Duodenal mucosa (tissue), 2 donors: ENCODE data around the gene RFNG.

Experiments
- H3K27ac ChIP-seq: one replicate; pipeline ENCODE4 v1.7.0; 2013; ENCODE audit warnings: low read depth, low read length
- H3K27me3 ChIP-seq, 2 donors: one replicate each; pipeline ENCODE4 v1.7.0; 2013; ENCODE audit warnings: low read length in 2 of 2, control low read depth in 1 of 2; ENCODE audit not compliant: insufficient read depth in 2 of 2, control insufficient read depth in 1 of 2
- H3K36me3 ChIP-seq, 2 donors: one replicate each; pipeline ENCODE4 v1.7.0; 2013; ENCODE audit warnings: low read length in 2 of 2, control low read depth in 1 of 2; ENCODE audit not compliant: insufficient read depth in 2 of 2, control insufficient read depth in 1 of 2
- H3K4me1 ChIP-seq, 2 donors: one replicate each; pipeline ENCODE4 v1.7.0; 2013; ENCODE audit warnings: low read length in 2 of 2, control low read depth in 1 of 2; ENCODE audit not compliant: insufficient read depth in 2 of 2, control insufficient read depth in 1 of 2
- H3K4me3 ChIP-seq, 2 donors: one replicate each; pipeline ENCODE4 v1.7.0; 2013; ENCODE audit warnings: low read length in 2 of 2, low read depth in 1 of 2
- H3K9ac ChIP-seq, 2 donors: one replicate each; pipeline ENCODE4 v1.7.0; 2013; ENCODE audit warnings: low read length in 2 of 2, low read depth in 1 of 2
- H3K9me3 ChIP-seq, 2 donors: one replicate each; pipeline ENCODE4 v1.7.0; 2013; ENCODE audit warnings: low read length in 2 of 2, control low read depth in 1 of 2; ENCODE audit not compliant: control insufficient read depth in 1 of 2

The RFNG gene

DNA sequence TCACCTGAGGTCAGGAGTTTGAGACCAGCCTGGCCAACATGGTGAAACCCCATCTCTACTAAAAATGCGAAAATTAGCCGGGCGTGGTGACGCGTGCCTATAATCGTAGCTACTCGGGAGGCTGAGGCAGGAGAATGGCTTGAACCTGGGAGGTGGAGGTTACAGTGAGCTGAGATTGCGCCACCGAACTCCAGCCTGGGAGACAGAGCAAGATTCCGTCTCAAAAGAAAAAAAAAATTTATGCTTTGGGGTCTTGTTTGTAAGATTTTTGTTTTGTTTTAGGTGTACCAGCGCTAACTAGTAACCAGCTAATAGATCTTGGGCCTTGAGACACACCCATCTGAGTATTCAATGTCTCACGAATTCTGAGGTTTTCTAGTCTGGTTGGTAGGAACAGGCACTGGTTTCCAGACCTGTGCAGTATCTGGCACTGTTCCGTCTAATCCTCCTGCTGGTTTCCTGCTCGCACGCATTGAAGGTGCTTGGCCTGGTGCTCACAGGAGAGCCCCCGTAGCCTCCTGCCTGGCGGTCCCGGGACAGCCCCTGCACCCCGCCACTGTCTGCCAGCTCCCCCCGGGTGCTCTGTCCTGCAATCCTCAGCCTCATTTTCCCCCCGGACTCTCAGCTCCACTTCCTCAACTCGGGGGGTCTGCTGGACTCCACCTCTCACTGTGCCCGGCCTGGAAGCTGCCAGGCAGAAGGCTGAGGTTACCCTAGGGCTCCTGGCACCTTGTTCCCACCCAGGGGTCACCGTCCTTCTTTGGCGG is 24.6 kb upstream of the RFNG start:
- Histone ChIP-seq H3K9me3 (no peaks in the 10 kb centered on the region), H3K9ac (no peak overlapping the region), H3K27ac (no peak overlapping the region), H3K36me3 (peaks cover 12 to 33% of the 10 kb centered on the region in 2 donors), H3K4me3 (no peak overlapping the region), H3K27me3 (no peaks in the 10 kb centered on the region), H3K4me1 (no peaks in the 10 kb centered on the region)

DNA sequence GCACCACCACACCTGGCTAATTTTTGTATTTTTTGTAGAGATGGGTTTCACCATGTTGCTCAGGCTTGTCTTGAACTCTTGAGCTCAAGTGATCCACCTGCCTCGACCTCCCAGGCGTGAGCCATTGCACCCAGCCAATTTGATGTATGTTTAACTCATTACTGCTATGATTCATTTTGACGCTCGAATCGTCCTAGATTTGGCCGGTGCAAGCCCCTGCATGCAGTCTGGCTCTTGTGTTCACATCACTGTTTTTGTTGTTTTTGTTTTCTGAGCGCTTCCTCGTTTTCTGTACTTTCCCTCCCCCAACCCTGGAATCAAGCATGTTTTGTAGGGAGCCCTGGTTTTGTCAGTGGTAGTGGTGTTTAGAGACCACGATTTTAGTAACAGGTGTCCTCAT is 21.8 kb upstream of the RFNG start:
- peaks cover 0 to 8% of the 10 kb centered on the region in 2 donors for H3K36me3 ChIP-seq

DNA sequence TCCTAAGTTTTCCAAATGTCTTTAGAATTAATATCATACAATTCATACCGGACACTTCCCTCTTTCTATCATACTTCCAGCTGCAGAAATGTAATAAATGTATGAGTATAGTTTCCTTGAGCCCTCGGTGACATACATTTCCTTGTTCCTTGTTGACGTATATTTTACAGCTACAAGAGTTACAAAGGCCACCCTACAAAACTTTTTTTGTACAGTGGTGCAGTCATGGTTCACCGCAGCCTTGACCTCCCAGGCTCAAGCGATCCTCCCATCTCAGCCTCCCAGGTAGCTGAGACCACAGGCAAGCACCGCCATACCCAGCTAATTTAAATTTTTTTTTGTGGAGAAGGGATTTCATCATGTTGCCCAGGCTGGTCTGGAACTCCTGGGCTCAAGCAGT is 21.2 kb upstream of the RFNG start:
- Histone ChIP-seq H3K27me3 (no peaks in the 10 kb centered on the region), H3K4me3 (no peak overlapping the region), H3K9ac (no peak overlapping the region), H3K36me3 (peaks cover 0 to 2% of the 10 kb centered on the region in 2 donors), H3K27ac (no peak overlapping the region), H3K4me1 (no peaks in the 10 kb centered on the region), H3K9me3 (no peaks in the 10 kb centered on the region)

More for the DNA sequence above, 21.8 kb upstream of the RFNG start:
- Histone ChIP-seq H3K9ac (no peak overlapping the region), H3K4me1 (no peaks in the 10 kb centered on the region), H3K27me3 (no peaks in the 10 kb centered on the region), H3K4me3 (no peak overlapping the region), H3K9me3 (no peaks in the 10 kb centered on the region), H3K27ac (no peak overlapping the region)

DNA sequence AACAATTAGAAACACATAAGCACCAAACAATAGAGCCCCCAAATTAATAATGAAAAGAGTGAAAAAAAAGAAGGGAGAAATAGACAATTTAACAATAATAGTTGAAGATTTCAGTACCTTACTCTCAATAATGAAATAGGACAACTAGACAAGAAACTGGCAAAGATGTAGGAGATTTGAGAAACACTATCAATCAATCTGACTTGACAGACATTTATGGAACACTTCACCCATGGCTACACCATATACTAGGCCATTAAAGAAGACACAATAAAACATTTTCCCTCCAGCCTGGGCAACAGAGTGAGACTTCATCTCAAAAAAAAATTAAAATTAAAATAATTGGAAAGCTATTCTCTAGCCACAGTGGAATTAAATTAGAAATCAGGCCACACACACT is 19.0 kb upstream of the RFNG start:
- Histone ChIP-seq H3K27me3 (no peaks in the 10 kb centered on the region), H3K4me1 (peaks cover 0 to 6% of the 10 kb centered on the region in 2 donors), H3K9me3 (no peaks in the 10 kb centered on the region)

GRCh38 chr17:82065638-82066303 is 14.2 kb upstream of the RFNG start, which contains the start of gene DUS1L:
Gene DUS1L (minus strand): TSS chr17:82065804. CDS start chr17:82065059, 745 bp downstream.
- H3K4me3 ChIP-seq, result peak within 1 kb of the TSS; percentile 81 to 85
- H3K36me3 ChIP-seq, result peaks cover 8 to 23% of the 10 kb centered on the region in 2 donors
- H3K9me3 ChIP-seq, result no peaks in the 10 kb centered on the region
- H3K27me3 ChIP-seq, result no peaks in the 10 kb centered on the region
- H3K27ac ChIP-seq, result peak within 1 kb of the TSS; percentile 50
- H3K9ac ChIP-seq, result peak within 1 kb of the TSS; percentile 79 to 87
- peaks cover 15 to 16% of the 10 kb centered on the region in 2 donors for H3K4me1 ChIP-seq

More for the DNA sequence above, 19.0 kb upstream of the RFNG start:
- Histone ChIP-seq H3K27ac (no peak overlapping the region), H3K9ac (no peak overlapping the region), H3K4me3 (no peak overlapping the region), H3K36me3 (no peaks in the 10 kb centered on the region)

DNA sequence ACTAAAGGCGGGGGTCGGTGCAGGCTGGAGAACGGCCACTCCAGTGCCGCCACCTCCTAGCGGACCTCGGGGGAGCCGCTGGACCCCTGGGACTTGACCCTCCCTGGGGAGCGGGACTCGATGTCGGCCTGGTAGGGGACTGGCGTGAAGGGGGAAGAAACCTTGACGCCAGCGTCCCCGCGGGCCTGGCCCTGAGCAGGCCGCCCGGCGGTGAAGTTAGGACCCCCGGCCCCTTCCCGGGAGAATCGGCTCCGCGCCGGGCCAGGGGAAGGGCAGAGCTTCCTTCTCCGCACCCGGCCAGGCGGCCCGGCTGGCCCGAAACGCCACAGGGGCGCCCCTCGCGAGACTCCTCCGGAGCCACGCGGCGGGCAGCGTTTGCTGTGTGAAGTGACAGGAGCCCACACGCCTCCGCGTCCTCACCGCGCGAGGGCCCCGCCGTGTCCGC is 13.6 kb upstream of the RFNG start:
- Histone ChIP-seq H3K4me1 (peaks cover 15 to 16% of the 10 kb centered on the region in 2 donors), H3K4me3 (peak overlapping the region; percentile 81 to 85), H3K27ac (no peak overlapping the region), H3K36me3 (peaks cover 10 to 29% of the 10 kb centered on the region in 2 donors), H3K9ac (peak overlapping the region; percentile 69 to 79), H3K27me3 (no peaks in the 10 kb centered on the region), H3K9me3 (no peaks in the 10 kb centered on the region)

DNA sequence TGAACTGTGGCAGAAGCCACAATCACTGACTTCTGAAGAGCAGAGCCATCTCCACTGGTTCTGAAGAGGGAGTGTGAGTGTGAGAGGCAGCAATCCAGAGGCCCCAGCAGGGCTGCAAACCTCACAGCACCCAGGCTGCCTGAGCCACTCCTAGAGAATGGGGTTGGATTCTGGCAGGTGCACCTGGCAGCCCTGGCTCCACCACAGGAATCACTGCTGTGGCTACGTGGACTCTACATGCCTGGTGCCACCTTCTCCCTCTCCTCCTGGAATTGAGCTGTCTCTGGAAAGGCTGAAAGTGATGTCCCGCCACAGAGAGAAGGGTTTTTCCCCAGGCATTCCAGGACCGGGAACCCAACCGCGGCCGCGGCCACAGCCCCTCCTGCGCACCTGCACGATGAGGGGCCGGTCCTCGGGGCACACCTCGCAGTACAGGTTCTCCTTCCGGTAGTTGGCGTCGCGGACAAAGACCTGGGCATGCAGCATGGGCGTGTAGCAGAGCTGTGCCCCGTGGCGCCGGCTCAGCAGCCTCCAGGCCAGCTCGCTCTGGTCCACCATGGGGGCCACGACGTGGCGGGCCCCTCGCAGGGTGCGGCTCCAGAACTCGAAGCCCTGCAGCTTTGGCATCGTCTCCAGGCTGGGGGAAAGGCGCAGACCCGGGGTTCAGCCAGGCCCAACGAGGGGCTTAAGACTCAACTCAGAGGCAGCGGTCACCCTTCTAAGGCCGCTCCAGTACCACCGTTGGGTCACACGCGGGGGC is 13.0 kb upstream of the RFNG start:
- H3K4me3 ChIP-seq, result peak overlapping the region; percentile 81 to 85
- H3K9ac ChIP-seq, result peak overlapping the region; percentile 69 to 79
- H3K27me3 ChIP-seq, result no peaks in the 10 kb centered on the region
- H3K27ac ChIP-seq, result no peak overlapping the region
- H3K4me1 ChIP-seq, result peaks cover 15 to 16% of the 10 kb centered on the region in 2 donors
- no peaks in the 10 kb centered on the region for H3K9me3 ChIP-seq
- H3K36me3 ChIP-seq, result peaks cover 12 to 35% of the 10 kb centered on the region in 2 donors

GRCh38 chr17:82063424-82064415 is 12.1 kb upstream of the RFNG start:
- Histone ChIP-seq H3K27ac (no peak overlapping the region), H3K4me1 (peaks cover 15 to 16% of the 10 kb centered on the region in 2 donors), H3K4me3 (peak overlapping the region in 1 of 2 donors; percentile 85), H3K36me3 (peaks cover 12 to 42% of the 10 kb centered on the region in 2 donors), H3K27me3 (no peaks in the 10 kb centered on the region), H3K9me3 (no peaks in the 10 kb centered on the region), H3K9ac (peak overlapping the region in 1 of 2 donors; percentile 69)

DNA sequence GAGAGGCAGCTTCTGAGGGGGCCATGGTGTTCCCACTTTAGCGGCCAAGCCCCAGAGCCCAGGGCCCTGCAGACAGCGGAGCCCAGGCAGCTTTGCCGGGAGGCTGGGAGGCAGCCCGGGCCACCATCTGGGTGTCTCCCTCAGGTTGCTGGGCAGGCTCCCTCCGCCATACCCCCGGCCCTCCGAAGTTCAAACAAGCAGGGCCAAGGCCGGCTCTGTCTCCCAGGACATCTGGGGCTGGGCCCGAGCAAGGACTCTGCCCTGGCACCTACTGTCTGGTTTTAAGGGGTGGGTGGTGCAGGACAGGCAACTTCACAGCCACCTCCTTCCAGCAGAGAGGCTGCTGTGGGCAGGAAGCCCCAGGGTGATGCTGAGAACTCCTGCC is 11.4 kb upstream of the RFNG start:
- Histone ChIP-seq H3K27me3 (no peaks in the 10 kb centered on the region), H3K9me3 (no peaks in the 10 kb centered on the region), H3K9ac (no peak overlapping the region), H3K4me1 (peaks cover 15 to 16% of the 10 kb centered on the region in 2 donors), H3K27ac (no peak overlapping the region), H3K36me3 (peaks cover 15 to 49% of the 10 kb centered on the region in 2 donors), H3K4me3 (no peak overlapping the region)
